Muscle of arm (tissue), 12 donors: ENCODE data around the gene TNFAIP1. TPM values are rescaled to one million over a fixed set of nuclear protein-coding genes. Genes with fewer than 3 reads are reported as not detected.

Experiments
- DNase-seq: peaks from one replicate; pipeline ENCODE4 v3.0.0-alpha.2; 2013
- polyA plus RNA-seq, 12 donors: library from polyadenylated mRNA; unstranded; fragments of 120-200 nt; gene quantifications; one replicate each; pipeline ENCODE4 v1.2.1, GENCODE V29; 2013; ENCODE audit not compliant: insufficient read length in 12 of 12

The TNFAIP1 gene
- polyA plus RNA-seq, 12 donors, result 28.3 to 40.3 (median 32.2) TPM; not detected in 1

DNA sequence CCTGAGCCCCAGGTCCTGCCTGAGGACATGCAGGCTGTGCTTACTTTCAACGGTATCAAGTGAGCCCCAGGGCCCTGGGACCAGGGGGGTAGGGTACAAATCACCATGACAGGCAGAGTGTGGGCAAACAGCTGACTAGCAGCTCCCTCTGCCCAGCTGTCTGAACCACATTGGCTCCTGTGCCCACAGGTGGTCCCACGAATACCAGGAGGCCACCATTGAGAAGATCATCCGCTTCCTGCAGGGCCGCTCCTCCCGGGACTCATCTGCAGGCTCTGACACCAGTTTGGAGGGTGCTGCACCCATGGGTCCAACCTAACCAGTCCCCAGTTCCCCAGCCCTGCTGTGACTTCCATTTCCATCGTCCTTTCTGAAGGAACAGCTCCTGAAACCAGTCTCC, 60.4 kb downstream of the TNFAIP1 start:
- no peak for DNase-seq

Other genes with a start within 250 kb of the TNFAIP1 start
- 10 to 100 TPM in 11 of 12 donors, not detected in 1; 14.9 to 50.2 (median 21.7) TPM for gene TMEM97, start 16.6 kb upstream of the TNFAIP1 start, polyA plus RNA-seq
- 10 to 100 TPM in 11 of 12 donors, not detected in 1; 20.2 to 74.8 (median 37.7) TPM for gene IFT20, start 289 bp upstream of the TNFAIP1 start, polyA plus RNA-seq
- gene POLDIP2, start 21.8 kb downstream of the TNFAIP1 start, polyA plus RNA-seq, result 10 to 100 TPM in 11 of 12 donors, not detected in 1; 30.2 to 63.0 (median 57.6) TPM
- gene SEBOX, start 29.4 kb downstream of the TNFAIP1 start, polyA plus RNA-seq, result not detected
- gene VTN, start 34.5 kb downstream of the TNFAIP1 start, polyA plus RNA-seq, result 10 to 100 TPM in 1 of 12 donors, 1 to 10 TPM in 2, under 1 TPM in 7, not detected in 2; 0.34 to 13.8 (median 0.63) TPM
- gene SARM1, start 35.9 kb downstream of the TNFAIP1 start, polyA plus RNA-seq, result 10 to 100 TPM in 1 of 12 donors, 1 to 10 TPM in 10, not detected in 1; 4.3 to 21.5 (median 5.4) TPM
- 10 to 100 TPM in 3 of 12 donors, 1 to 10 TPM in 8, not detected in 1; 6.3 to 10.2 (median 9.0) TPM for gene SLC46A1, start 70.5 kb downstream of the TNFAIP1 start, polyA plus RNA-seq
- gene SLC13A2, start 137.9 kb downstream of the TNFAIP1 start, polyA plus RNA-seq, result 10 to 100 TPM in 1 of 12 donors, under 1 TPM in 1, not detected in 10; 0.12 to 18.2 TPM
- gene FOXN1, start 170.6 kb downstream of the TNFAIP1 start, polyA plus RNA-seq, result 10 to 100 TPM in 1 of 12 donors, 1 to 10 TPM in 2, under 1 TPM in 1, not detected in 8; 0.13 to 10.7 (median 2.1) TPM
- gene UNC119, start 216.9 kb downstream of the TNFAIP1 start, polyA plus RNA-seq, result 10 to 100 TPM in 11 of 12 donors, not detected in 1; 10.0 to 35.2 (median 14.3) TPM
- gene PIGS, start 235.8 kb downstream of the TNFAIP1 start, polyA plus RNA-seq, result 10 to 100 TPM in 11 of 12 donors, not detected in 1; 35.5 to 66.0 (median 45.0) TPM
- 1 to 10 TPM in 9 of 12 donors, under 1 TPM in 1, not detected in 2; 0.85 to 7.5 (median 2.1) TPM for gene ALDOC, start 241.1 kb downstream of the TNFAIP1 start, polyA plus RNA-seq